Medulla oblongata (tissue), 1 donor: ENCODE measurements around the gene KDM3A.

Experiments
- DNase-seq: peaks from one replicate; pipeline ENCODE4 v3.0.0-alpha.2; 2015; ENCODE audit errors: extremely low spot score

Gene KDM3A

GRCh38 chr2:86520153-86520552 is 79.0 kb downstream of the KDM3A start:
- no peak for DNase-seq

- DNase-seq, result no peak
These were observed 80.8 kb downstream of the KDM3A start for GRCh38 chr2:86521922-86522321.

- no peak for DNase-seq
These were observed 81.5 kb downstream of the KDM3A start for GRCh38 chr2:86522711-86523110.

GRCh38 chr2:86523491-86523890 is 82.3 kb downstream of the KDM3A start:
- DNase-seq, result no peak

GRCh38 chr2:86525421-86526340 is 84.5 kb downstream of the KDM3A start:
- DNase-seq, result no peak

- no peak for DNase-seq
These were observed 92.4 kb downstream of the KDM3A start for GRCh38 chr2:86533589-86533988.

- no peak for DNase-seq
These were observed 100.2 kb downstream of the KDM3A start for GRCh38 chr2:86541334-86541733.
